Measurements from ENCODE around the gene KCNG2. TPM values are rescaled to one million over a fixed set of nuclear protein-coding genes. Genes with fewer than 3 reads are reported as not detected.

KCNG2 gene
- total RNA-seq, 2 experiments from 2014 or later, result not detected

- Mint-ChIP-seq H3K36me3 (ENCODE audit: low read depth) (no peaks in the 10 kb centered on the region), H3K9me3 (no peaks in the 10 kb centered on the region), H3K4me1 (peaks cover 8% of the 10 kb centered on the region), H3K27me3 (peaks cover 8% of the 10 kb centered on the region), H3K27ac (no peak overlapping the region), H3K4me3 (no peak overlapping the region)
- CTCF ChIA-PET, result no interaction called here
- POLR2A ChIA-PET, result no interaction called here
- DNase-seq, result no peak
Observed at GRCh38 chr18:79817607-79817998, 19.9 kb downstream of the KCNG2 start.

- ChIA-PET POLR2A (no interaction called here), CTCF (interaction anchor here (1.1 kb wide), 1 partner anchor 9 kb away, joined by 4 read pairs; no protein-coding TSS in a partner anchor)
- Mint-ChIP-seq H3K4me1 (peaks cover 8% of the 10 kb centered on the region), H3K4me3 (no peak overlapping the region), H3K27ac (no peak overlapping the region), H3K27me3 (peaks cover 8% of the 10 kb centered on the region), H3K9me3 (no peaks in the 10 kb centered on the region), H3K36me3 (ENCODE audit: low read depth) (no peaks in the 10 kb centered on the region)
- DNase-seq, result no peak
Observed at GRCh38 chr18:79818036-79818435, 20.3 kb downstream of the KCNG2 start.

- Mint-ChIP-seq H3K27me3 (peaks cover 6% of the 10 kb centered on the region), H3K27ac (no peak overlapping the region), H3K36me3 (ENCODE audit: low read depth) (no peaks in the 10 kb centered on the region), H3K9me3 (no peaks in the 10 kb centered on the region), H3K4me3 (no peak overlapping the region), H3K4me1 (peaks cover 8% of the 10 kb centered on the region)
- ChIA-PET POLR2A (no interaction called here), CTCF (interaction anchor here (1.1 to 1.2 kb wide), 2 partner anchors 9 kb away, joined by 4 read pairs; no protein-coding TSS in a partner anchor)
- no peak for DNase-seq
Observed at GRCh38 chr18:79818631-79819030, 20.9 kb downstream of the KCNG2 start.

- no peaks in the 10 kb centered on the region for H3K9me3 Mint-ChIP-seq
- no peak overlapping the region for H3K4me3 Mint-ChIP-seq
- no peak for DNase-seq
- H3K36me3 Mint-ChIP-seq (ENCODE audit: low read depth), result no peaks in the 10 kb centered on the region
- H3K4me1 Mint-ChIP-seq, result peaks cover 8% of the 10 kb centered on the region
- no peak overlapping the region for H3K27ac Mint-ChIP-seq
- POLR2A ChIA-PET, result no interaction called here
- CTCF ChIA-PET, result interaction anchor here (1.1 to 1.2 kb wide), 2 partner anchors 8 to 9 kb away, joined by 4 read pairs; no protein-coding TSS in a partner anchor
- H3K27me3 Mint-ChIP-seq, result peaks cover 7% of the 10 kb centered on the region
Observed at GRCh38 chr18:79819064-79819967, 21.6 kb downstream of the KCNG2 start.

GRCh38 chr18:79819968-79820351, 22.2 kb downstream of the KCNG2 start:
- POLR2A ChIA-PET, result no interaction called here
- no peak for DNase-seq
- CTCF ChIA-PET, result interaction anchor here (1.2 kb wide), 1 partner anchor 10 kb away, joined by 4 read pairs; no protein-coding TSS in a partner anchor
- Mint-ChIP-seq H3K27ac (no peak overlapping the region), H3K4me1 (peaks cover 8% of the 10 kb centered on the region), H3K27me3 (peaks cover 7% of the 10 kb centered on the region), H3K36me3 (ENCODE audit: low read depth) (no peaks in the 10 kb centered on the region), H3K9me3 (no peaks in the 10 kb centered on the region), H3K4me3 (no peak overlapping the region)

- H3K36me3 Mint-ChIP-seq (ENCODE audit: low read depth), result no peaks in the 10 kb centered on the region
- H3K4me1 Mint-ChIP-seq, result peaks cover 8% of the 10 kb centered on the region
- no peak overlapping the region for H3K4me3 Mint-ChIP-seq
- no peak for DNase-seq
- peaks cover 7% of the 10 kb centered on the region for H3K27me3 Mint-ChIP-seq
- CTCF ChIA-PET, result no interaction called here
- no peak overlapping the region for H3K27ac Mint-ChIP-seq
- POLR2A ChIA-PET, result no interaction called here
- H3K9me3 Mint-ChIP-seq, result no peaks in the 10 kb centered on the region
Observed at GRCh38 chr18:79823120-79823519, 25.4 kb downstream of the KCNG2 start.

GRCh38 chr18:79825913-79826312, 28.2 kb downstream of the KCNG2 start:
- Mint-ChIP-seq H3K4me3 (no peak overlapping the region), H3K36me3 (ENCODE audit: low read depth) (no peaks in the 10 kb centered on the region), H3K9me3 (no peaks in the 10 kb centered on the region), H3K27me3 (peaks cover 5% of the 10 kb centered on the region), H3K4me1 (no peaks in the 10 kb centered on the region), H3K27ac (no peak overlapping the region)
- ChIA-PET CTCF (no interaction called here), POLR2A (no interaction called here)
- no peak for DNase-seq

- Mint-ChIP-seq H3K36me3 (ENCODE audit: low read depth) (no peaks in the 10 kb centered on the region), H3K9me3 (no peaks in the 10 kb centered on the region), H3K27ac (no peak overlapping the region), H3K4me3 (no peak overlapping the region), H3K27me3 (peaks cover 4% of the 10 kb centered on the region), H3K4me1 (no peaks in the 10 kb centered on the region)
- ChIA-PET POLR2A (no interaction called here), CTCF (interaction anchor here (0.8 kb wide), 1 partner anchor 8 kb away, joined by 4 read pairs; no protein-coding TSS in a partner anchor)
- DNase-seq, result no peak
Observed at GRCh38 chr18:79826966-79827365, 29.2 kb downstream of the KCNG2 start.

- H3K4me3 Mint-ChIP-seq, result no peak overlapping the region
- H3K36me3 Mint-ChIP-seq (ENCODE audit: low read depth), result no peaks in the 10 kb centered on the region
- H3K9me3 Mint-ChIP-seq, result no peaks in the 10 kb centered on the region
- CTCF ChIA-PET, result no interaction called here
- H3K27ac Mint-ChIP-seq, result no peak overlapping the region
- POLR2A ChIA-PET, result no interaction called here
- H3K4me1 Mint-ChIP-seq, result no peaks in the 10 kb centered on the region
- H3K27me3 Mint-ChIP-seq, result peaks cover 4% of the 10 kb centered on the region
- DNase-seq, result no peak
Observed at GRCh38 chr18:79828258-79828657, 30.5 kb downstream of the KCNG2 start.

- CTCF ChIA-PET, result no interaction called here
- POLR2A ChIA-PET, result no interaction called here
- no peak for DNase-seq
- Mint-ChIP-seq H3K4me3 (no peak overlapping the region), H3K27ac (no peak overlapping the region), H3K4me1 (no peaks in the 10 kb centered on the region), H3K9me3 (no peaks in the 10 kb centered on the region), H3K27me3 (no peaks in the 10 kb centered on the region), H3K36me3 (ENCODE audit: low read depth) (no peaks in the 10 kb centered on the region)
Observed at GRCh38 chr18:79829136-79829854, 31.6 kb downstream of the KCNG2 start.

- CTCF ChIA-PET, result no interaction called here
- Mint-ChIP-seq H3K4me1 (no peaks in the 10 kb centered on the region), H3K36me3 (ENCODE audit: low read depth) (no peaks in the 10 kb centered on the region), H3K27me3 (peaks cover 15% of the 10 kb centered on the region), H3K9me3 (peaks cover 5% of the 10 kb centered on the region), H3K4me3 (no peak overlapping the region), H3K27ac (no peak overlapping the region)
- DNase-seq, result no peak
- POLR2A ChIA-PET, result no interaction called here
Observed at GRCh38 chr18:79832169-79832568, 34.4 kb downstream of the KCNG2 start.

- ChIA-PET CTCF (no interaction called here), POLR2A (no interaction called here)
- Mint-ChIP-seq H3K4me1 (no peaks in the 10 kb centered on the region), H3K9me3 (peaks cover 5% of the 10 kb centered on the region), H3K36me3 (ENCODE audit: low read depth) (no peaks in the 10 kb centered on the region), H3K27me3 (peaks cover 21% of the 10 kb centered on the region), H3K4me3 (no peak overlapping the region), H3K27ac (no peak overlapping the region)
- DNase-seq, result no peak
Observed at GRCh38 chr18:79834834-79835233, 37.1 kb downstream of the KCNG2 start.

GRCh38 chr18:79841936-79842335, 44.2 kb downstream of the KCNG2 start:
- Mint-ChIP-seq H3K27ac (no peak overlapping the region), H3K4me1 (no peaks in the 10 kb centered on the region), H3K4me3 (no peak overlapping the region), H3K9me3 (no peaks in the 10 kb centered on the region), H3K27me3 (peaks cover 11% of the 10 kb centered on the region), H3K36me3 (ENCODE audit: low read depth) (no peaks in the 10 kb centered on the region)
- DNase-seq, result no peak
- ChIA-PET CTCF (no interaction called here), POLR2A (no interaction called here)
